GM12801 (cell line): Measurements from ENCODE around the gene ABLIM2.

ENCODE experiments used
- TF ChIP-seq, protein P1 (sequence below): IDR thresholded peaks from one replicate; pipeline ENCODE4 v1.5.1; 2011; ENCODE audit warnings: control low read depth; ENCODE audit not compliant: insufficient read length; ENCODE audit errors: extremely low read depth

Gene ABLIM2

DNA sequence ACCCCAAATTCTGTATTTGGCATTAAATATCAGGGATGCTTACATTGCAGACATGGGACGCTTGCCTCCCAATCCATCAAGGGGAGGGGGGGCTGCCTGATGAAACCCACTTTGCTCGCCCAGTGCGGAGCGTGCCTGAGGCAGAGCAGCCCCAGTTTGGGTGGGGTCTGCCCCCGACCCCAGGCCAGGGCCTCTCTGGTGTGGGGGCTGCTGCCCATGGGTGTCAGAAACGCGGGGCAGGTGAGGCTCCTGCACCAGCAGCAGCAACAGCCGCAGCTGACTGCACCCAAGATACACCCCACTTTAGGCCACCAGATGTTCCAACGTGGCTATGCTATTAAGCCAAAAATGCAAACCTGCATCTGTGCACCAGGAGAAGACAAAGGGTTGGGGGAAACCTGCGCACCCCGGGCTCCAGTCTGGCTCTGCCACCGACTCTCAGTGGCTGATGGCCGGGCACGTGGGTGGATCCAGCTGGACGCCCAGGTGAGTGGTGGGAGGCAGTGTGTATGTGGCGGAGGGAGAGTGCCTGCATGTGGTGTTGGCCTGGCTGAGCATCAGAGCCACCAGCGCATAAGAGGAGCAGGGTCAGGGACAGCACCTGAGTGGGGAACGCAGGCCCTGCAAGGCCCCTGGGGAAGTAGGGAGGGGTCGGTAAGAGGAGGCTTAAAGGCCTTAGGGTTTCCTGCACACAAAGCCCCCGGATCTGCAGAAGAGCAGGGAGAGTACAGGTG is 86.2 kb downstream of the ABLIM2 start:
- TF ChIP-seq, protein P1, sequence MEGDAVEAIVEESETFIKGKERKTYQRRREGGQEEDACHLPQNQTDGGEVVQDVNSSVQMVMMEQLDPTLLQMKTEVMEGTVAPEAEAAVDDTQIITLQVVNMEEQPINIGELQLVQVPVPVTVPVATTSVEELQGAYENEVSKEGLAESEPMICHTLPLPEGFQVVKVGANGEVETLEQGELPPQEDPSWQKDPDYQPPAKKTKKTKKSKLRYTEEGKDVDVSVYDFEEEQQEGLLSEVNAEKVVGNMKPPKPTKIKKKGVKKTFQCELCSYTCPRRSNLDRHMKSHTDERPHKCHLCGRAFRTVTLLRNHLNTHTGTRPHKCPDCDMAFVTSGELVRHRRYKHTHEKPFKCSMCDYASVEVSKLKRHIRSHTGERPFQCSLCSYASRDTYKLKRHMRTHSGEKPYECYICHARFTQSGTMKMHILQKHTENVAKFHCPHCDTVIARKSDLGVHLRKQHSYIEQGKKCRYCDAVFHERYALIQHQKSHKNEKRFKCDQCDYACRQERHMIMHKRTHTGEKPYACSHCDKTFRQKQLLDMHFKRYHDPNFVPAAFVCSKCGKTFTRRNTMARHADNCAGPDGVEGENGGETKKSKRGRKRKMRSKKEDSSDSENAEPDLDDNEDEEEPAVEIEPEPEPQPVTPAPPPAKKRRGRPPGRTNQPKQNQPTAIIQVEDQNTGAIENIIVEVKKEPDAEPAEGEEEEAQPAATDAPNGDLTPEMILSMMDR: no peak

GRCh38 chr4:8071766-8072165 is 86.8 kb downstream of the ABLIM2 start:
- TF ChIP-seq, protein P1: no peak

GRCh38 chr4:8070736-8071718 is 87.6 kb downstream of the ABLIM2 start:
- TF ChIP-seq, protein P1: no peak

GRCh38 chr4:8069102-8069752 is 89.4 kb downstream of the ABLIM2 start:
- TF ChIP-seq, protein P1: no peak

GRCh38 chr4:8067945-8068896 is 90.4 kb downstream of the ABLIM2 start:
- TF ChIP-seq, protein P1: no peak

GRCh38 chr4:8067274-8067936 is 91.2 kb downstream of the ABLIM2 start:
- TF ChIP-seq, protein P1: no peak
